GM20000 (cell line): Measurements from ENCODE around the gene WWOX.

Source experiments
- DNase-seq: peaks from one replicate; pipeline ENCODE4 v3.0.0; 2012; ENCODE audit warnings: low spot score
- TF ChIP-seq, protein P1 (sequence below): IDR thresholded peaks from 2 replicates; pipeline ENCODE4 v1.5.1; 2012; ENCODE audit warnings: mild to moderate bottlenecking, control low read depth; ENCODE audit errors: extremely low read depth, missing control alignments

WWOX gene

DNA sequence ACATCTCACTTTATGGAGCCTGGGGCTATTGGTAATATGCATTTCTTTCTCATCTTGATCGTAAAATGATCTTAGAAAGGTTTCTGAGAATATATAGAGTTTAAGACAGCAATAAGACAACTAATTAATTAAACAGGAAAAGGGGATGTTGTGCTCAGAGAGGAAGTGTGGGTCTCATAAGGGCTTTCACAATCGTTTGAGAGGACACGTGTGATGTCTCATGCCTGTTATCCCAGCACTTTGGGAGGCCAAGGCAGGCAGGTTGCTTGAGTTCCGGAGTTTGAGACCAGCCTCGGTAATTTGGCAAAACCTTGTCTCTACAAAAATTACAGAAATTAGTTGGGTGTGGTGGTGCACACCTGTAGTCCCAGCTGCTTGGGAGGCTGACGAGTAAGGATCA lies 295.6 kb downstream of the WWOX start:
- no peak for DNase-seq
- TF ChIP-seq, protein P1, sequence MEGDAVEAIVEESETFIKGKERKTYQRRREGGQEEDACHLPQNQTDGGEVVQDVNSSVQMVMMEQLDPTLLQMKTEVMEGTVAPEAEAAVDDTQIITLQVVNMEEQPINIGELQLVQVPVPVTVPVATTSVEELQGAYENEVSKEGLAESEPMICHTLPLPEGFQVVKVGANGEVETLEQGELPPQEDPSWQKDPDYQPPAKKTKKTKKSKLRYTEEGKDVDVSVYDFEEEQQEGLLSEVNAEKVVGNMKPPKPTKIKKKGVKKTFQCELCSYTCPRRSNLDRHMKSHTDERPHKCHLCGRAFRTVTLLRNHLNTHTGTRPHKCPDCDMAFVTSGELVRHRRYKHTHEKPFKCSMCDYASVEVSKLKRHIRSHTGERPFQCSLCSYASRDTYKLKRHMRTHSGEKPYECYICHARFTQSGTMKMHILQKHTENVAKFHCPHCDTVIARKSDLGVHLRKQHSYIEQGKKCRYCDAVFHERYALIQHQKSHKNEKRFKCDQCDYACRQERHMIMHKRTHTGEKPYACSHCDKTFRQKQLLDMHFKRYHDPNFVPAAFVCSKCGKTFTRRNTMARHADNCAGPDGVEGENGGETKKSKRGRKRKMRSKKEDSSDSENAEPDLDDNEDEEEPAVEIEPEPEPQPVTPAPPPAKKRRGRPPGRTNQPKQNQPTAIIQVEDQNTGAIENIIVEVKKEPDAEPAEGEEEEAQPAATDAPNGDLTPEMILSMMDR = no peak

DNA sequence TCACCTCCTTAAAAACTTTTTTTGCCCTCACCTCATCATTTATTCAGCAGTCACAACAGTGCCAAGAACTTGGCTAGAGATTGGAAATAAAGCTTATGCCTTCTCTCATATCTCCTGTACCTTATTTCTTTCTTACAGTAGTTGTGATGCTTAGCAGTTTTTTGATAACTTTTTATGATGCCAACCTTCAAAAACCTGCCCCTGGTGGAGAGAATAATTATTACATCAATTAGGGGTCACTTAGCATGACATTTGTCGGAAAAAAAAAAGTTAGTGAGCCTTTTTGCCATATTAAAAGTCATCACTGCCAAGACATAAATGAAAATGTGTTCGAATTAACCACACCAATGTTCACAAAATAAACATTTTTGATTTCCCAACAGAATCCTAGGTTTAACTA lies 296.6 kb downstream of the WWOX start:
- TF ChIP-seq, protein P1 = no peak
- no peak for DNase-seq

DNA sequence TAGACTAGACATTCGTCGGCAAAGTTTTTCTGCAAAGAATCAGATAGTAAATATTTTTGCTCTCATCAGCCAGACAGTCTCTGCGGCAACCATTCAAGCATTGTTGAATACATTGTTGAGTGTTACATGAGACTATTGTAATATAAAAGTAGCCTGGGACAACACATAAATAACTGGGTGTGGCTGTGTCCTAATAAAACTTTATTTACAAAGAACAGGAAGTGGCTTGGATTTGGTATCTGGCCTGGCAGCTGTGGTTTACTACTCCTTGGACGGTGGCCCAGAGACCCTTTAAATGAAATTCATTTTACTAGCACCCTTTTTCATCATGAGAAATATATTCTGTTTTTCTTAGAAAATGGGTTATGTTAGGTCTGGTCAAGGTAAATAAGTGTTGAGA lies 297.2 kb downstream of the WWOX start:
- TF ChIP-seq, protein P1 = no peak
- no peak for DNase-seq

DNA sequence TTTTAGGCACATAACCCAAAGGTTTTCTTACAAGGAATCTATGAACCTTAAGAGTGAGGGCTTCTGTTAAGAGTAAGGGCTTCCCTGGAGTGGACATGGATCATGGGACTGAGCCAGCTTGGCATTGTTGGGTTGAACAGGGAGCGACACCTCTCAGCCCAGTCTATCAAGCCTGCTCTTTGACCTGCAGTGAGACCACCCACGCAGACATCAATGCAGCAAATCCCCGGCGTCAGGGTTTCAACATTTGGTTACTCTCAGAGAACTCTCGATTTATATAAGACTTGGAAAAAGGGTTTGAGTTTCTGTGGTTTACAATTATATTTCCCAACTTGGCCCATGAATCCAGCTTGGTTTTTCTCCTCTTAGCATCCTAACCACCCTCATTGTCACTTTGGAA lies 299.9 kb downstream of the WWOX start:
- TF ChIP-seq, protein P1 = no peak
- DNase-seq = no peak

DNA sequence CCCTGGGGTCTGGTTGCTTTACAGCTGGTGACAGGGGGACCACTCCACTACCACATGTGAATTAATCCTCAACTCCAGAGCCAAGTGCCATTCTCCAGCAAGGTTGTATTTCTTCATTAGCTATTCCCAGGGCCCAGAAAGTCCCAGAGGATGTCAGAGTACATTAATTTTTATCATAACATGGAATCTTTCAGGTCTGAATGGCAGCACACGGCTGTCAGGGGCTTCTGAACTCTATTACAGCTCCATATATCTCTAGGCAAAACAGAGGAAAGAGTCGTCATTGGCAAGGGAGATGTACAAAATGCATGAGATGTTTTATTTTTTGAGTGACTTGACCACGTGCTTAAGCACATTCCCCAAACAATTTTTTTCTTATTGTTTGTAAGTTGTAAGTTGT lies 303.4 kb downstream of the WWOX start:
- DNase-seq = no peak
- TF ChIP-seq, protein P1 = no peak

DNA sequence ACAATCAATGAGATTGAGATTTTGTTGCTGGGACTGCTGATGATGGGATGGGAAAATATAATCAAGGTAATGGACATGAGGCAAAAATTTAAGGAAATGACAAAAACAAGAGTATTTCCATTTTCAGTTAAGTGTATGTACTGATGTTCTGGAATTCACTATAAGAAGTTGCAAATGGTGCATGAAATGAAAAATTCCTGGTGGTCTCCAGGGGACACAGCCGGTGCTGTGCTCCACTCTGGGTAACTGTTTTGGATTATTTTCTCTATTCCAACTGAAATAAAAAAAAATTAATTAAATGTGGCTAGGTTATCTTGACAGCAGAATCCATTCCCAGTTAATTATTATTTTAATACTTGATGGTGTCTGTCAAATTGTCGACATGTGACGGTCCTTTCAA lies 305.6 kb downstream of the WWOX start:
- TF ChIP-seq, protein P1 = no peak
- no peak for DNase-seq

DNA sequence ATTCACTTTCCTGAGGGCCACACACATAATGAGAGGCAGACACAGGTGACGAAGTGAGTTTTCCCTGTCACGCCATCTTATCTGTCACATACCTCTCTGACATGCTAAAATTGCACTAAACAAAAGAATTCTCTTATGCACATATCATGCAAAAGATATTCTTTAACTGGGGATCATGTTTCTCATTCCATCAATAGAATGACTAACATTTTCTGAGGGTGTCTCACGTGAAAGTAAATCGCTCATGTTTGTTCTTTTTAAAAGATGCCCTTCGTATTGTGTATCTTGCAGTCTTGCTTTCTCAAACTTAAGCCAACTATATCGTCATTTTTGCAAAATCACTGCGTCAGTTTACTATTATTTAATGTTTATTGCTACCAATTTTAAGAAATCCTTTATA lies 306.4 kb downstream of the WWOX start:
- no peak for DNase-seq
- TF ChIP-seq, protein P1 = no peak
